Panc1 (cell line): ENCODE results near the gene PPP1R1B. TPM values are rescaled to one million over a fixed set of nuclear protein-coding genes. Genes with fewer than 3 reads are reported as not detected.
A peak's percentile ranks its signal among the peaks of the same experiment; 100 is the strongest.

Experiments used
- ATAC-seq: fragments of 200-7000 bp; cut with Tn5 transposase; 2 replicates; pipeline ENCODE4 v1.9.1; 2020; ENCODE audit warnings: mild to moderate bottlenecking, moderate library complexity
- BruUV-seq: library from RNA; stranded (reverse); fragments of 400-500 nt; replicated peaks from 2 replicates; lab custom pipeline; 2021; lab: Mats Ljungman, UMichigan
- CTCF ChIA-PET: fragments of 300-600 bp; sonication (Branson Sonifier 250); formaldehyde crosslinking; loops from one replicate; lab custom pipeline; 2022; ENCODE audit warnings: antibody characterized with exemption; lab: Charles Lee
- POLR2A ChIA-PET: fragments of 300-600 bp; sonication (Branson Sonifier 250); formaldehyde crosslinking; loops from one replicate; lab custom pipeline; 2022; ENCODE audit warnings: antibody characterized with exemption; lab: Charles Lee
- DNase-seq: peaks from one replicate; pipeline ENCODE4 v3.0.0-alpha.2; 2010; ENCODE audit warnings: low read depth, low spot score
- H3K27ac ChIP-seq: 2 replicates; pipeline ENCODE4 v1.5.1; 2011; ENCODE audit warnings: mild to moderate bottlenecking, low read length, inconsistent platforms
- H3K27me3 ChIP-seq: fragments of 200-500 bp; sonication (Bioruptor generic); 2 replicates; pipeline ENCODE4 v1.6.0; 2014; ENCODE audit warnings: low read length, inconsistent platforms; ENCODE audit not compliant: control insufficient read depth, insufficient read depth
- H3K36me3 ChIP-seq: fragments of 200-500 bp; sonication (Bioruptor generic); 2 replicates; pipeline ENCODE4 v1.5.1; 2014; ENCODE audit warnings: inconsistent platforms, mild to moderate bottlenecking, low read length, moderate library complexity; ENCODE audit not compliant: control insufficient read depth, insufficient read depth
- H3K4me1 ChIP-seq: 2 replicates; pipeline ENCODE4 v1.5.1; 2011; ENCODE audit warnings: inconsistent platforms, mild to moderate bottlenecking, low read length, moderate library complexity; ENCODE audit not compliant: control insufficient read depth, insufficient read depth
- H3K4me3 ChIP-seq, 2 experiments: 2 replicates each; pipeline ENCODE4 v1.5.1; 2011 to 2012; ENCODE audit warnings: low read depth in 2 of 2, low read length in 2 of 2, mild to moderate bottlenecking in 2 of 2, inconsistent platforms in 1 of 2, moderate library complexity in 1 of 2
- H3K9me3 ChIP-seq: fragments of 200-500 bp; sonication (Bioruptor generic); 2 replicates; pipeline ENCODE4 v1.5.1; 2014; ENCODE audit warnings: low read depth, mild to moderate bottlenecking, inconsistent platforms, low read length, moderate library complexity; ENCODE audit not compliant: control insufficient read depth, insufficient read depth
- CTCF ChIP-seq: fragments of 450-650 bp; IDR thresholded peaks from 2 replicates; pipeline ENCODE4 v1.5.1; 2017; ENCODE audit warnings: mild to moderate bottlenecking
- POLR2AphosphoS5 ChIP-seq: IDR thresholded peaks from 2 replicates; pipeline ENCODE4 v1.6.1; 2012; ENCODE audit warnings: mild to moderate bottlenecking, low read depth, low read length, moderate library complexity
- REST ChIP-seq, 2 experiments: IDR thresholded peaks; 2 replicates each; pipeline ENCODE4 v1.6.1; 2011 to 2012; ENCODE audit warnings: low read depth in 2 of 2, control low read depth in 1 of 2, low read length in 1 of 2, mild to moderate bottlenecking in 1 of 2, moderate library complexity in 1 of 2; ENCODE audit not compliant: insufficient read depth in 1 of 2
- SIN3A ChIP-seq: IDR thresholded peaks from 2 replicates; pipeline ENCODE4 v1.6.1; 2012; ENCODE audit warnings: low read depth, mild to moderate bottlenecking, low read length, moderate library complexity, borderline replicate concordance; ENCODE audit not compliant: insufficient read depth
- TCF7L2 ChIP-seq: IDR thresholded peaks from 2 replicates; pipeline ENCODE4 v1.6.1; 2011; ENCODE audit warnings: mild to moderate bottlenecking, low read depth, low read length, inconsistent platforms
- in situ Hi-C: cut with HindIII; loops from 2 replicates; pipeline ENCODE4 v1.10.0; 2016; ENCODE audit warnings: low sequenced_read_pairs, low pct_unique_long_range_greater_than_20kb
- intact Hi-C: fragments of 100-400 bp; cut with micrococcal nuclease; formaldehyde crosslinking; loops from one replicate; pipeline ENCODE4 v1.10.0; 2022; ENCODE audit not compliant: unreplicated experiment
- total RNA-seq: library from RNA; stranded (reverse); gene quantifications from one replicate; pipeline ENCODE4 v1.2.1, GENCODE V29; 2021; ENCODE audit not compliant: unreplicated experiment

The PPP1R1B gene
- total RNA-seq, 1 experiment from 2014 or later = 45.7 TPM

- Histone ChIP-seq H3K9me3 (no peaks in the 10 kb centered on the region), H3K4me3 (no peak overlapping the region), H3K4me1 (peaks cover 20% of the 10 kb centered on the region), H3K27me3 (no peaks in the 10 kb centered on the region), H3K36me3 (no peaks in the 10 kb centered on the region), H3K27ac (no peak overlapping the region)
- CTCF ChIA-PET = interaction anchor here (0.6 to 2.5 kb wide), 5 partner anchors 34 to 49 kb away, joined by 3 to 11 read pairs (median 3); no protein-coding TSS in a partner anchor
- in situ Hi-C loops (no loop called here), intact Hi-C loops (loop anchor here (5.0 kb wide), 1 partner anchor 48 kb away; no protein-coding TSS in a partner anchor)
- DNase-seq (no peak), ATAC-seq (no peak)
- BruUV-seq = no TSS peak
- TF ChIP-seq POLR2AphosphoS5 = no peak
- no peak for TF ChIP-seq SIN3A
- no peak for TF ChIP-seq TCF7L2
- TF ChIP-seq CTCF = no peak
- TF ChIP-seq REST (IDR thresholded peaks at IDR 0.05; ENCODE audit: insufficient read depth in 1 of 2, low read depth in 2 of 2, low read length in 1 of 2) = no peak
- POLR2A ChIA-PET = no interaction called here
Measured at GRCh38 chr17:39670746-39671145, 44.0 kb downstream of the PPP1R1B start.

GRCh38 chr17:39671651-39672521 lies 45.1 kb downstream of the PPP1R1B start:
- ChIA-PET POLR2A (no interaction called here), CTCF (interaction anchor here (0.5 to 2.5 kb wide), 6 partner anchors 28 to 297 kb away, joined by 3 to 11 read pairs (median 4); partner anchors contain the start of gene ERBB2)
- intact Hi-C loops = loop anchor here (5.0 kb wide), 1 partner anchor 50 kb away; no protein-coding TSS in a partner anchor
- Histone ChIP-seq H3K4me3 (no peak overlapping the region), H3K27me3 (no peaks in the 10 kb centered on the region), H3K27ac (no peak overlapping the region), H3K4me1 (peaks cover 14% of the 10 kb centered on the region), H3K36me3 (no peaks in the 10 kb centered on the region), H3K9me3 (no peaks in the 10 kb centered on the region)
- DNase-seq (no peak), ATAC-seq (peak; percentile 56)
- BruUV-seq = no TSS peak
- TF ChIP-seq REST (IDR thresholded peaks at IDR 0.05; ENCODE audit: insufficient read depth in 1 of 2, low read depth in 2 of 2, low read length in 1 of 2) = no peak
- TF ChIP-seq POLR2AphosphoS5 = no peak; the same call in 1 of the 2 replicates
- peak; percentile 83 for TF ChIP-seq CTCF
- in situ Hi-C loops = no loop called here
